ENCODE results near the gene RNF34.

The RNF34 gene

DNA sequence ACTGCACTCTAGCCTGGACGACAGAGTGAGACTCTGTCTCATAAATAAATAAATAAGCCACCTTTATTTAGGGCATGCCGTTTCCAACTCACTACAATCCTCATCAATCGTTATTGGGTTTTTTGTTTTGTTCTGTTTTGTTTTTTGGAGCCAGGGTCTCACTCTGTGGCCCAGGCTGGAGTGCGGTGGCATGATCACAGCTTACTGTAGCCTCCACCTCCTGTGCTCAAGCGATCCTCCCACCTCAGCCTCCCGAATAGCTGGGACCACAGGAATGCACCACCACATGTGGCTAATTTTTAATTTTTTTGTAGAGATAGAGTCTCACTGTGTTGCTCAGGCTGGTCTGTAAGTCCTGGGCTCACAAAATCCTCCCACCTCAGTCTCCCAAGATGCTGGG is 44.1 kb upstream of the RNF34 start:
- no peak overlapping the region for H2AFZ ChIP-seq (ENCODE audit: low read depth, low read length, severe bottlenecking)
- H3K36me3 ChIP-seq (ENCODE audit: low read length), result no peaks in the 10 kb centered on the region
- no peak overlapping the region for H3K4me3 ChIP-seq (ENCODE audit: insufficient read depth, low read length, poor library complexity, severe bottlenecking)
- H4K20me1 ChIP-seq (ENCODE audit: low read depth, low read length), result no peaks in the 10 kb centered on the region
- no peaks in the 10 kb centered on the region for H3K9me2 ChIP-seq (replicated peaks; ENCODE audit: insufficient read depth, low read length)
- peaks cover 6% of the 10 kb centered on the region; the same call in 1 of the 2 replicates for H3F3A ChIP-seq (ENCODE audit: insufficient read depth)
- TF ChIP-seq, protein P1, sequence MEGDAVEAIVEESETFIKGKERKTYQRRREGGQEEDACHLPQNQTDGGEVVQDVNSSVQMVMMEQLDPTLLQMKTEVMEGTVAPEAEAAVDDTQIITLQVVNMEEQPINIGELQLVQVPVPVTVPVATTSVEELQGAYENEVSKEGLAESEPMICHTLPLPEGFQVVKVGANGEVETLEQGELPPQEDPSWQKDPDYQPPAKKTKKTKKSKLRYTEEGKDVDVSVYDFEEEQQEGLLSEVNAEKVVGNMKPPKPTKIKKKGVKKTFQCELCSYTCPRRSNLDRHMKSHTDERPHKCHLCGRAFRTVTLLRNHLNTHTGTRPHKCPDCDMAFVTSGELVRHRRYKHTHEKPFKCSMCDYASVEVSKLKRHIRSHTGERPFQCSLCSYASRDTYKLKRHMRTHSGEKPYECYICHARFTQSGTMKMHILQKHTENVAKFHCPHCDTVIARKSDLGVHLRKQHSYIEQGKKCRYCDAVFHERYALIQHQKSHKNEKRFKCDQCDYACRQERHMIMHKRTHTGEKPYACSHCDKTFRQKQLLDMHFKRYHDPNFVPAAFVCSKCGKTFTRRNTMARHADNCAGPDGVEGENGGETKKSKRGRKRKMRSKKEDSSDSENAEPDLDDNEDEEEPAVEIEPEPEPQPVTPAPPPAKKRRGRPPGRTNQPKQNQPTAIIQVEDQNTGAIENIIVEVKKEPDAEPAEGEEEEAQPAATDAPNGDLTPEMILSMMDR (IDR thresholded peaks at IDR 0.05; ENCODE audit: insufficient read depth, low read length, poor library complexity, severe bottlenecking), result no peak
- no peak for TF ChIP-seq EZH2phosphoT487 (conservative IDR thresholded peaks at IDR 0.05; ENCODE audit: low read length)
- no peak overlapping the region for H3K9ac ChIP-seq (ENCODE audit: low read length)
- no peak overlapping the region for H3K27ac ChIP-seq (ENCODE audit: low read depth, low read length)
- no peaks in the 10 kb centered on the region for H3K9me3 ChIP-seq (ENCODE audit: insufficient read depth, low read length)
- no peaks in the 10 kb centered on the region for H3K27me3 ChIP-seq (ENCODE audit: low read length)
- peaks cover 13% of the 10 kb centered on the region for H3K79me2 ChIP-seq (ENCODE audit: insufficient read depth, low read length)
- H3K4me2 ChIP-seq (ENCODE audit: low read depth, low read length, poor library complexity, severe bottlenecking), result no peak overlapping the region

DNA sequence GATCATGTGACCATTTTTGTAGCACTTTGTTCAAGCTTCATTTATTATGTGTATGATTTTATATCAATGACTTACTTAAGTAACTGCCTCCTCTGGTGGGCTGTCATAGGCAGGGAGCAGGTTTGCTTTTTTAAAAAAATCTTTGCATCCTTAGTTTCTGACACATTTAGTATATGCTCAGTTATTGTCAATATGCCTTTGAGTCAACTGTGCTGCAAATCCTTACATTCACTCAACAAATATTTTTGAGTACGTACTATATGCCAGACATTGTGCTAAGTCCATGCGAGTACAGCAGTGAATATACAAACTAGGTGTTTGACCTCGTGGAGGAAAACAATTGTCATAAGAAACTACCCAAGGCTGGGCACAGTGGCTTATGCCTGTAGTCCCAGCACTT is 43.3 kb upstream of the RNF34 start:
- peaks cover 5% of the 10 kb centered on the region; the same call in 1 of the 2 replicates for H3F3A ChIP-seq (ENCODE audit: insufficient read depth)
- no peak overlapping the region for H2AFZ ChIP-seq (ENCODE audit: low read depth, low read length, severe bottlenecking)
- no peak overlapping the region for H3K9ac ChIP-seq (ENCODE audit: low read length)
- H3K27me3 ChIP-seq (ENCODE audit: low read length), result no peaks in the 10 kb centered on the region
- no peaks in the 10 kb centered on the region for H3K9me2 ChIP-seq (replicated peaks; ENCODE audit: insufficient read depth, low read length)
- no peaks in the 10 kb centered on the region for H3K36me3 ChIP-seq (ENCODE audit: low read length)
- H3K9me3 ChIP-seq (ENCODE audit: insufficient read depth, low read length), result no peaks in the 10 kb centered on the region
- peaks cover 5% of the 10 kb centered on the region for H3K79me2 ChIP-seq (ENCODE audit: insufficient read depth, low read length)
- H3K4me2 ChIP-seq (ENCODE audit: low read depth, low read length, poor library complexity, severe bottlenecking), result no peak overlapping the region
- H3K4me3 ChIP-seq (ENCODE audit: insufficient read depth, low read length, poor library complexity, severe bottlenecking), result no peak overlapping the region
- no peaks in the 10 kb centered on the region for H4K20me1 ChIP-seq (ENCODE audit: low read depth, low read length)
- H3K27ac ChIP-seq (ENCODE audit: low read depth, low read length), result no peak overlapping the region
- TF ChIP-seq, protein P1 (IDR thresholded peaks at IDR 0.05; ENCODE audit: insufficient read depth, low read length, poor library complexity, severe bottlenecking), result no peak
- no peak for TF ChIP-seq EZH2phosphoT487 (conservative IDR thresholded peaks at IDR 0.05; ENCODE audit: low read length)

DNA sequence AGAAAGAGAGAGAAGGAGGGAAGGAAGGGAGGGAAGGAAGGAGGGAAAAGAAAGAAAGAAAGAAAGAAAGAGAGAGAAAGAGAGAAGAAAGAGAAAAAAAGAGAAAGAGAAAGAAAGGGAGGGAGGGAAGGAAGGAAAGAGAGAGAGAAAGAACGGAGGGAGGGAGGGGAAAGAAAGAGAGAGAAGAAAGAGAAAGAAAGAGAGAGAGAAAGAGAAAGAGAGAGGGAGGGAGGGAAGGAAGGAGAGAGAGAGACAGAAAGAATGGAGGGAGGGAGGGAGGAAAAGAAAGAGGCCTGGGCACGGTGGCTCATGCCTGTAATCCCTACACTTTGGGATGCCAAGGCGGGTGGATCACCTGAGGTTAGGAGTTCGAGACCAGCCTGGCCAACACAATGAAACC is 42.6 kb upstream of the RNF34 start:
- no peak overlapping the region for H3K9ac ChIP-seq (ENCODE audit: low read length)
- no peak overlapping the region for H2AFZ ChIP-seq (ENCODE audit: low read depth, low read length, severe bottlenecking)
- no peaks in the 10 kb centered on the region for H3F3A ChIP-seq (ENCODE audit: insufficient read depth)
- no peaks in the 10 kb centered on the region for H3K36me3 ChIP-seq (ENCODE audit: low read length)
- H3K9me3 ChIP-seq (ENCODE audit: insufficient read depth, low read length), result no peaks in the 10 kb centered on the region
- TF ChIP-seq EZH2phosphoT487 (conservative IDR thresholded peaks at IDR 0.05; ENCODE audit: low read length), result no peak
- TF ChIP-seq, protein P1 (IDR thresholded peaks at IDR 0.05; ENCODE audit: insufficient read depth, low read length, poor library complexity, severe bottlenecking), result no peak
- H4K20me1 ChIP-seq (ENCODE audit: low read depth, low read length), result no peaks in the 10 kb centered on the region
- H3K79me2 ChIP-seq (ENCODE audit: insufficient read depth, low read length), result no peaks in the 10 kb centered on the region
- H3K27me3 ChIP-seq (ENCODE audit: low read length), result no peaks in the 10 kb centered on the region
- no peak overlapping the region for H3K27ac ChIP-seq (ENCODE audit: low read depth, low read length)
- H3K4me2 ChIP-seq (ENCODE audit: low read depth, low read length, poor library complexity, severe bottlenecking), result no peak overlapping the region
- H3K4me3 ChIP-seq (ENCODE audit: insufficient read depth, low read length, poor library complexity, severe bottlenecking), result no peak overlapping the region
- H3K9me2 ChIP-seq (replicated peaks; ENCODE audit: insufficient read depth, low read length), result no peaks in the 10 kb centered on the region

Data from SU-DHL-6 (cell line).